Measurements from ENCODE around the gene ZFAND2B. TPM values are rescaled to one million over a fixed set of nuclear protein-coding genes. Genes with fewer than 3 reads are reported as not detected.

The ZFAND2B gene
- polyA plus RNA-seq, 1 experiment, result 24.5 TPM

GRCh38 chr2:219220652-219221402 is 14.2 kb downstream of the ZFAND2B start:
- H3K4me3 ChIP-seq (ENCODE audit: low read depth, low read length), result no peak overlapping the region
- no peak for TF ChIP-seq CTCF (IDR thresholded peaks at IDR 0.05; ENCODE audit: low read depth, low read length)
- POLR2A ChIA-PET, result interaction anchor here (4.6 kb wide), 1 partner anchor 14 kb away, joined by 37 read pairs; the partner anchor contains the start of gene ZFAND2B
- no peaks in the 10 kb centered on the region; the same call in 1 of the 2 replicates for H3K9me3 ChIP-seq (ENCODE audit: control insufficient read depth, insufficient read depth, low read length)
- no peak overlapping the region for H3K27ac ChIP-seq (ENCODE audit: low read depth, low read length)
- CTCF ChIA-PET, result interaction anchor here (1.6 kb wide), 1 partner anchor 74 kb away, joined by 7 read pairs; no protein-coding TSS in a partner anchor
- DNase-seq (ENCODE audit: low read depth, low spot score), result no peak
- H3K27me3 ChIP-seq (ENCODE audit: control insufficient read depth, insufficient read depth, low read length), result no peaks in the 10 kb centered on the region

GRCh38 chr2:219221957-219222518 is 15.5 kb downstream of the ZFAND2B start:
- Histone ChIP-seq H3K4me3 (ENCODE audit: low read depth, low read length) (no peak overlapping the region), H3K9me3 (ENCODE audit: control insufficient read depth, insufficient read depth, low read length) (no peaks in the 10 kb centered on the region; the same call in 1 of the 2 replicates), H3K27ac (ENCODE audit: low read depth, low read length) (no peak overlapping the region), H3K27me3 (ENCODE audit: control insufficient read depth, insufficient read depth, low read length) (no peaks in the 10 kb centered on the region)
- POLR2A ChIA-PET, result no interaction called here
- no peak for TF ChIP-seq CTCF (IDR thresholded peaks at IDR 0.05; ENCODE audit: low read depth, low read length)
- no peak for DNase-seq (ENCODE audit: low read depth, low spot score)
- CTCF ChIA-PET, result interaction anchor here (0.9 kb wide), 1 partner anchor 51 kb away, joined by 3 read pairs; no protein-coding TSS in a partner anchor

GRCh38 chr2:219223831-219224610 is 17.4 kb downstream of the ZFAND2B start:
- no peak overlapping the region for H3K4me3 ChIP-seq (ENCODE audit: low read depth, low read length)
- H3K27ac ChIP-seq (ENCODE audit: low read depth, low read length), result no peak overlapping the region
- H3K9me3 ChIP-seq (ENCODE audit: control insufficient read depth, insufficient read depth, low read length), result no peaks in the 10 kb centered on the region; the same call in 1 of the 2 replicates
- CTCF ChIA-PET, result interaction anchor here (1.3 kb wide), 1 partner anchor 54 kb away, joined by 3 read pairs; no protein-coding TSS in a partner anchor
- DNase-seq (ENCODE audit: low read depth, low spot score), result no peak
- TF ChIP-seq CTCF (IDR thresholded peaks at IDR 0.05; ENCODE audit: low read depth, low read length), result no peak
- POLR2A ChIA-PET, result no interaction called here
- no peaks in the 10 kb centered on the region for H3K27me3 ChIP-seq (ENCODE audit: control insufficient read depth, insufficient read depth, low read length)

GRCh38 chr2:219225350-219225749 is 18.8 kb downstream of the ZFAND2B start:
- DNase-seq (ENCODE audit: low read depth, low spot score), result no peak
- ChIA-PET CTCF (interaction anchor here (1.3 kb wide), 1 partner anchor 52 kb away, joined by 3 read pairs; no protein-coding TSS in a partner anchor), POLR2A (no interaction called here)
- no peaks in the 10 kb centered on the region; the same call in 1 of the 2 replicates for H3K9me3 ChIP-seq (ENCODE audit: control insufficient read depth, insufficient read depth, low read length)
- no peak overlapping the region for H3K4me3 ChIP-seq (ENCODE audit: low read depth, low read length)
- no peak for TF ChIP-seq CTCF (IDR thresholded peaks at IDR 0.05; ENCODE audit: low read depth, low read length)
- no peaks in the 10 kb centered on the region for H3K27me3 ChIP-seq (ENCODE audit: control insufficient read depth, insufficient read depth, low read length)
- no peak overlapping the region for H3K27ac ChIP-seq (ENCODE audit: low read depth, low read length)
